Testis (tissue), 2 donors: ENCODE measurements around the gene MGLL.

ENCODE experiments used
- CTCF ChIP-seq, 3 experiments: fragments of 450-650 bp in 2 of 3; fragments of 200-600 bp in 1 of 3; sonication (generic) in 1 of 3; IDR thresholded peaks; one replicate each; pipeline ENCODE4 v1.5.1; 2016 to 2019; ENCODE audit warnings: antibody characterized with exemption in 3 of 3, mild to moderate bottlenecking in 2 of 3, moderate library complexity in 1 of 3
- POLR2A ChIP-seq: fragments of 450-650 bp; IDR thresholded peaks from one replicate; pipeline ENCODE4 v1.6.1; 2017; ENCODE audit warnings: antibody characterized with exemption, mild to moderate bottlenecking, moderate library complexity

DNA sequence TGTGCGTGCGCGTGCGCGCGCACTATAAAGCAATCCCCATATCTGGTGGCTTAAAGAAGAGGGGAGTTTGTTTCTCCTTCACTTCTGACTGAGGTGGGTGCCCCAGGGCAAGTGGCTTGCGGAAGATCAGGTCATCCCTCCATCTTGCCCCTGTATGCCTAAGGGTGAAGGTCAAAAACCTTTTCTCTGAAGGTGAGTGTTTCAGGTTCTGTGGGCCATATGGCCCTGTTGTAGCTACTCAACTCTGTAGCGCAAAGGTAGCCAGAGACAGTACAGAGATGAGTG is 144.1 kb downstream of the MGLL start:
- TF ChIP-seq POLR2A (no peak), CTCF (IDR thresholded peaks at IDR 0.05) (no peak)
